Measurements from ENCODE around the gene NAPB.

The NAPB gene

GRCh38 chr20:23361476-23362391 is 59.6 kb downstream of the NAPB start, which contains the start of gene GZF1:
TSS of gene GZF1 (plus strand) at chr20:23362182. CDS start at chr20:23364384, 2,202 bp downstream.
- H3K27ac ChIP-seq: peak within 1 kb of the TSS; percentile 99
- no peaks in the 10 kb centered on the region for H3K9me3 ChIP-seq
- TF ChIP-seq, protein P1, sequence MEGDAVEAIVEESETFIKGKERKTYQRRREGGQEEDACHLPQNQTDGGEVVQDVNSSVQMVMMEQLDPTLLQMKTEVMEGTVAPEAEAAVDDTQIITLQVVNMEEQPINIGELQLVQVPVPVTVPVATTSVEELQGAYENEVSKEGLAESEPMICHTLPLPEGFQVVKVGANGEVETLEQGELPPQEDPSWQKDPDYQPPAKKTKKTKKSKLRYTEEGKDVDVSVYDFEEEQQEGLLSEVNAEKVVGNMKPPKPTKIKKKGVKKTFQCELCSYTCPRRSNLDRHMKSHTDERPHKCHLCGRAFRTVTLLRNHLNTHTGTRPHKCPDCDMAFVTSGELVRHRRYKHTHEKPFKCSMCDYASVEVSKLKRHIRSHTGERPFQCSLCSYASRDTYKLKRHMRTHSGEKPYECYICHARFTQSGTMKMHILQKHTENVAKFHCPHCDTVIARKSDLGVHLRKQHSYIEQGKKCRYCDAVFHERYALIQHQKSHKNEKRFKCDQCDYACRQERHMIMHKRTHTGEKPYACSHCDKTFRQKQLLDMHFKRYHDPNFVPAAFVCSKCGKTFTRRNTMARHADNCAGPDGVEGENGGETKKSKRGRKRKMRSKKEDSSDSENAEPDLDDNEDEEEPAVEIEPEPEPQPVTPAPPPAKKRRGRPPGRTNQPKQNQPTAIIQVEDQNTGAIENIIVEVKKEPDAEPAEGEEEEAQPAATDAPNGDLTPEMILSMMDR (IDR thresholded peaks at IDR 0.05): peak; percentile 95
- peaks cover 12% of the 10 kb centered on the region for H3K36me3 ChIP-seq
- peaks cover 54 to 56% of the 10 kb centered on the region in 2 experiments for H3K4me1 ChIP-seq (ENCODE audit: control insufficient read depth in 1 of 2, insufficient read depth in 1 of 2, low read depth in 1 of 2, low read length in 1 of 2)
- H3K4me3 ChIP-seq (ENCODE audit: low read depth in 1 of 2, low read length in 1 of 2): peak within 1 kb of the TSS; percentile 77 to 86
- H3K27me3 ChIP-seq: no peaks in the 10 kb centered on the region

- H3K9me3 ChIP-seq: no peaks in the 10 kb centered on the region
- H3K27me3 ChIP-seq: no peaks in the 10 kb centered on the region
- TF ChIP-seq, protein P1 (IDR thresholded peaks at IDR 0.05): no peak
- peak overlapping the region; percentile 77 to 86 for H3K4me3 ChIP-seq (ENCODE audit: low read depth in 1 of 2, low read length in 1 of 2)
- H3K36me3 ChIP-seq: peaks cover 12% of the 10 kb centered on the region
- peak overlapping the region; percentile 99 for H3K27ac ChIP-seq
- H3K4me1 ChIP-seq (ENCODE audit: control insufficient read depth in 1 of 2, insufficient read depth in 1 of 2, low read depth in 1 of 2, low read length in 1 of 2): peaks cover 47 to 50% of the 10 kb centered on the region in 2 experiments
Observed at GRCh38 chr20:23361119-23361475, 60.2 kb downstream of the NAPB start.

DNA sequence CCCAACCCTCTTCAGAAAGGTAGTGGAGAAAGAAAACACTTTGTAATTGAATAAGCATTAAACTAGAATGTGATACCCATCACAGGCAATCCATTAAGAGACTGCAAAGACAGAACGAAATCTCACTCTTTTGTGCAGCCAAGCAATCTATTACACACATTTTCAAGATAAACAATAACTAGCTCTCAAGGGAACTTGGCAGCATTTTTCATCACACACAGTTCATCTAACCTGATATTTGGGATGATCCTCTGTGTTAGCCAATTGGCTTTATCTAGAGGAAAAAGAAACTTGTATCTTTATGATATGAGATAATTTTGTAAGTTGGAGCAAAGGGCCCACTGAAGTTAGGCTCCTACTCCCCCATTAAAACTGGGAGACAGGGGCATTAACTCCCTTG is 60.8 kb downstream of the NAPB start:
- Histone ChIP-seq H3K9me3 (no peaks in the 10 kb centered on the region), H3K36me3 (peaks cover 10% of the 10 kb centered on the region), H3K27ac (peak overlapping the region; percentile 99), H3K27me3 (no peaks in the 10 kb centered on the region), H3K4me3 (ENCODE audit: low read depth in 1 of 2, low read length in 1 of 2) (peak overlapping the region; percentile 77 to 86), H3K4me1 (ENCODE audit: control insufficient read depth in 1 of 2, insufficient read depth in 1 of 2, low read depth in 1 of 2, low read length in 1 of 2) (peaks cover 42 to 44% of the 10 kb centered on the region in 2 experiments)
- TF ChIP-seq, protein P1 (IDR thresholded peaks at IDR 0.05): no peak

GRCh38 chr20:23358923-23359593 is 62.2 kb downstream of the NAPB start:
- Histone ChIP-seq H3K27ac (peak overlapping the region; percentile 91), H3K36me3 (peaks cover 3% of the 10 kb centered on the region), H3K4me1 (ENCODE audit: control insufficient read depth in 1 of 2, insufficient read depth in 1 of 2, low read depth in 1 of 2, low read length in 1 of 2) (peaks cover 42 to 44% of the 10 kb centered on the region in 2 experiments), H3K4me3 (ENCODE audit: low read depth in 1 of 2, low read length in 1 of 2) (no peak overlapping the region), H3K9me3 (no peaks in the 10 kb centered on the region), H3K27me3 (no peaks in the 10 kb centered on the region)
- TF ChIP-seq, protein P1 (IDR thresholded peaks at IDR 0.05): no peak

DNA sequence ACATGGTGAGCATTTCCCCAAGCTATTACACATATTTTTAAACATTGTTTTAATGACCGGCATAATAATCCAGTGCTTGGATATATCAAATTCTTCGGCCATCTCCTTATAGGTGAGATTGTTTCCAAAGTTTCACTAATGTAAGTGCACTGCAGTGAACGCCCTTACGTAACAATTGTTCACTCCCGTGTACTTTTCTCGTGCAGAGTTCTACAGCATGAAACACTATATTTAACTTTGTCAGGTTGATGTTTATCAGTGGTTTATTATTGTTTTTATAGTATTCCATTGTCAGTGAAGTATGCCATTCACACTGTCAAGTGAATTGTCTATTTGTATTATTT is 62.8 kb downstream of the NAPB start:
- TF ChIP-seq, protein P1 (IDR thresholded peaks at IDR 0.05): no peak
- Histone ChIP-seq H3K9me3 (no peaks in the 10 kb centered on the region), H3K27me3 (no peaks in the 10 kb centered on the region), H3K4me3 (ENCODE audit: low read depth in 1 of 2, low read length in 1 of 2) (peak overlapping the region; percentile 65 to 82), H3K36me3 (peaks cover 7% of the 10 kb centered on the region), H3K4me1 (ENCODE audit: control insufficient read depth in 1 of 2, insufficient read depth in 1 of 2, low read depth in 1 of 2, low read length in 1 of 2) (peaks cover 40 to 44% of the 10 kb centered on the region in 2 experiments), H3K27ac (peak overlapping the region; percentile 91)

All from neutrophil (primary cell).